Putamen (tissue), 1 donor: Measurements from ENCODE around the gene SOBP.

ENCODE experiments used
- DNase-seq: peaks from one replicate; pipeline ENCODE4 v3.0.0-alpha.2; 2016; ENCODE audit warnings: low spot score

SOBP gene

DNA sequence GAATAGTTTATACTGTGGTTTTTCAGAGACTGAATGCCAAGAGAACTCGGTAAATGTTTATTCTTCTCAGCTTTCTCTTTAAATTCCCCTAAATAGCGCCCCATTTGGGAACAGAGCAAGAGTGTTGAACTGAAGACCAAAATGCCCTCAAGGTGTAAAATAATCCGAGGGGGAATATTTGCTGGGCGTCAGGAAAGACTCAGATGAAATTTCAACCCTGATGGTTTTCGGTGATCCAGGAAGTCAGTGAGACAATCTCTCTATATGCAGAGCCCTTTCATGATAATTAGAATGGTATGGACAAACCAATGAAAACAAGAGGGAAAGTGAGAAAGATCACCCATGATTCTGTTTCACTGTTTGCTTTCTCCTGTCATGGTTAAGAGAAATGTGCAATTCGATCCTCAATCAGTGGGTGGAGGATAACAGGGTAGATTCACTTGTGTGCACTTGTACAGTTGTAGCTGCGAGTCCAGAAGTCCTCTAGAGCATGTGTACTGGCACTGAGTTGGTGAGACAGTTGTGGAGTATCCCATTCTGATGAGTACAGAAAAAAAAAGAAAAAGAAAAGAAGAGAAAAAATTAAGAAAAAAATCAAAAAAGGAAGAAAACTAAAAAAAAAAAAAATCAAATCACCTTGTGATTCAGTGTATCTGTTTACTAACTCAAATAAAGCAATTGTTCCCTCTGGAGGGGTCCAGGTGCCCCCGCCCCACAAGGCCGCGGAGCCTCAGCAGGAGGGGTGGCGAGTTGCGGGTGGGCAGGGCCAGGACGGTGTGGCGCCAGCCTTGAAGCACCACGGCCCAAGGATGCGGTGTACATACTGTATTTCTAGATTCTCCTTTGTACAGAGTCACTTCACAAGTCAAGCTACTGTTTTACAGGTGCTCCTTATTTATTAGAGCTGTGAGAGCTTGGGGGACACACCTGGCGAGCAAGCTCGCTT, 169.3 kb downstream of the SOBP start:
- no peak for DNase-seq

DNA sequence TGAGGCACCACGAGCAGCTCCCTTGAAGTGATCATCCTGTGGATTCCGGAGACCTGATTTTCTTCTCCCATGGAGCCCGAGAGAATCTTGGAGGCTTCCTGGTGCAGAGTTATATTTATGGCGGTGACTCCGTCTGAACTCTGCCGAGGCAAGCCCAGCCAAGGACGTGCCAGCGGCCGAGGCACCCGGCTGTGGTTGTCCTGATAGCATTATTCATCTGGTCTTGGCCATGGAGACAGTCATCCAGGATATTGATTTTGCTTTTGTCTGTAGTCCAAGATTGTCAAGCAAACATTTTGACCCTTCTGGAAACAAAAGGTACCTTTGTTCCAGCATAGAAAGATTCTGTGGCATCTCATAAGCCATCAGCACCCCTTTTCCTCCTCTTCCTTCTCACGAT, 170.9 kb downstream of the SOBP start:
- DNase-seq = no peak

DNA sequence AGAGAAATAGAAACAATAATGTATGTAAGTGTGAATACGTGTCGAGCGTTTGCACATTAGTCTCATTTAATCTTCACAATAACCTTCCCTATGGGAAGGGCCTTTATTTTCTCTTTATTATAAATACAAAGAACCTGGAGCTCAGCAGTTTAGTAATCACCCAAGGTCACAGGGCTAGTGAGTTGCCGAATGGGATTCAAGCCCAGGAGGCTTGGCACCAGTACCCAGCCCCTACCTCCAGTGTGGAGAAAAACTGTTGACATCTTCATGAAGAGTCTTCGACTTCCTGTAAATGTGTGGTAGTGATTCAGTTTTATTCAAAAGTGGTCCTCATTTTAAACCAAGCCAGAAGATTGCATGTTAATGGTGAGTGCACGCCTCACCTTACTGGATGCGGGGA, 171.4 kb downstream of the SOBP start:
- no peak for DNase-seq

DNA sequence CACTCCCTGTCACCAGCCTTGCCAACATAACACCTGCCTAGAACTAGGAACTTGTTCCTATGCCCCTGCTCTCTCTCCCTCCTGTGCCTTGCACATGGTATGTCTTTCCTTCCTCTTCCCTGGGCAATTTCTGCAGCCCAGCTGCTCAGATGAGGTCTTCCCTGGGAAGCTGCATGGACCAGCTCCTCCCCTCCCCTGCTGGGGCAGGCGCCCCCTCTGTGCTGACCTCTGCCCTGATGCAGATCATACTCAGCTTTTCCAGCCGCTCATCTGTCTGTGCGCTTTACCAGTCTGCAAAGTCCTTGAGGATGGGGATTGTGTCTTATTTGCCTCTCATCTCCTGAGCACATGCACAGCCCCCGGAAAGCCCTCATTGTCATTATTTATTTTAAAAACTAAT, 172.4 kb downstream of the SOBP start:
- DNase-seq = no peak

DNA sequence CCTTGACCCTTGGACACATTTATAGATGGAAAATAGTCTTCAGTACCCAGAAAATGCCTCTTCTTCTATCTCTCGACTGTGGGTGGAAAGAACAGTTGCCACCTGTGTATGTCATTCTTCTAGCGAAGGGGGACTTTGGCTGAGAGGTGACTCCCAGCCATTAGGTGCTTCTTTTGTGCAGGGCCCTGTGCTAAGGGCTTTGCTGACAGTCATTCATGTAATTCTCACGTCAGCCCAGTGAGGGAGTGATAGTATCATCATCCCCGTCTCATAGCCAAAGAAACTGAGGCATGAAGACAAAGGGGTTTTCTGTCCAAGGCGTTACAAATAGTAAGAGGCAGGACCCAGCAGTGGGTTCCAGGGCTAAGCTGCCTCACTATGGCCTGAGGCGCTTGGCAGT, 173.4 kb downstream of the SOBP start:
- DNase-seq = no peak

DNA sequence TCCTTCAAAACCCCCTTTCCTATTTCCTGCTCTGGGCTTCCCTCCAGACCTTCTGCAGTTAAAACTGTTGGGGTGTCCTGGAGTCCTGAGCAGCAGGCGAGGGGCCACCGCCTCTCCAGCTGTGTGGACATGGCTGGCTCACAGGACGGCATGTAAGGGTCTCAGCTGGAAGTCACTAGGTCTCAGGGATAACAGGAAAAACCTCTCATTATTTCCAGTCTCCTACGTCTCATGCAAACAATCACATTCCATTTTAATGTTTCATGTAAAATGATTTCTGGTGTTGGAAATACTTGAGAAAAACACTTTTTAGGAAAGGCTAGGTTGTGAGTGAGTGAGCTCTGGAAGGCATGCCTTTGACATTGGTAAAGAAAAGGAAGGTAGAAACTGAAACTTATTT, 175.5 kb downstream of the SOBP start:
- DNase-seq = no peak

DNA sequence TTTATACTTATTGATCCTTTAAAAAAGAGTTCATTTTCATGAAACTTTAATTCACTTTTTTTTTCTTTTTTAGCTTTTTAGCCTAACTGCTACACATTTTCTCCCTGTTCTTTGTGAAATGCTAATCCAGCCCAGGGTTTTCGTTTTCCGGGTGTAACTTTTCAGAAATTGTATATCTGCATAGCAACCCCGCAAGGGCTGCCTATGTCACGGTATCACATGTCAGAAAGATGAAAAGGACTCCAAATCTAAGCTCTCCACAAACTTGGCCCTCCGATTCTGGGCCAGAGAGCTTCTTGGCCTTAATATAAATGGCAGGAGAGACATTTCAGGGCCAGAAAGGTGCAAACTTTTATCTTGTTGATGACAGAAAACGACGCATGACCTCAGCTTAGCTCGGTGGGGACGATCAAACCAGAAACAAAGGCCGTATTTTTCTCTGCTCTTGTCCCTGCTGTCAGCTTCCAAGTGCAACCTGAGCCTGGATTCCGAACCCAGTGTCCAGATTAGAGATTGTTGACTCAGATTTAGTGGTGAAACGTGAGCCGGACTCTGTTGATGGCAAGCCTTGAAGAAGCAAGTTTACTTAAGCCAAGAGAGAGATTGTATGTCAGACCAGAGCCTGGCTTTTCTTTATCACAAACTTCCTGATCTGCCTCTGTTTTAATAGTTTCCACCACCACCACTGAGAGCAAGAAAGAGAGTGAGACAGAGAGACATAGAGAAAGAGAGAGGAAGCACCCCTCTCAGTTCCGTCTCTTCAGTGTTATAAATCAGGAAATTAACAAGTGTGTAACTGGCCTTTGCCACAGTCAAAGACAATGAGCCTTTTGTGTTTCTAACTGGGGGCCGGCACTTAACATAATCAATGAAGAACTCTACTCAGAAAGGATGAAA, 176.4 kb downstream of the SOBP start:
- DNase-seq = no peak

DNA sequence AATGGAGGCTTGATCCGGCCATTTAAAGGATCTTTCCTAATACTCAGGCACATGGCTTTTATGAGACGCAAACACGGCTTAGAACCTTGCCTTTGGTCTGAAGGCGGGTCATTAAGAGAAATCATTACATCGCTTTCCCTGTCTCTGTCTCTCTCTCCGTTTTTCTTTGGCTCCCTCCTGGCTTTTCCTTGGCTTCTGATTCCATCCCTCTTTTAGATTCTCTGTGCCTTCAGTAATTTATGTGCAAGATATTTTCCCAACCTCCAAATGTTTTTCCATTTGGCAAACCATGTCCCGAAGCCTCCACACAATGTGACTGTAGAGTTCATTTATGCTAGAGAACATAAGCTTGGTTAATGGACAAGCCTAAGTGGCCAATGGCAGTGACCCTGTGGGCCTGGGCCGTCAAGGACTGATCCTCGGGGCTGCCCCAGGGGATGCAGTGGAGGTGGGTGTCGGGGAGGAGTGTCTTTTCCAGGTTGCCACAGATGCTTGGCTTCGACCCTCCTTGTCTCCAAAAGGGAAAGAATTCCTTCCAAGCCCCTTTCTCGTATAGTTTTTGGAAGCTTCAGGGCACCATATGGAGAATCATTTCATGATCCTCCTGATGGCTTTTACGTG, 177.2 kb downstream of the SOBP start:
- DNase-seq = no peak

DNA sequence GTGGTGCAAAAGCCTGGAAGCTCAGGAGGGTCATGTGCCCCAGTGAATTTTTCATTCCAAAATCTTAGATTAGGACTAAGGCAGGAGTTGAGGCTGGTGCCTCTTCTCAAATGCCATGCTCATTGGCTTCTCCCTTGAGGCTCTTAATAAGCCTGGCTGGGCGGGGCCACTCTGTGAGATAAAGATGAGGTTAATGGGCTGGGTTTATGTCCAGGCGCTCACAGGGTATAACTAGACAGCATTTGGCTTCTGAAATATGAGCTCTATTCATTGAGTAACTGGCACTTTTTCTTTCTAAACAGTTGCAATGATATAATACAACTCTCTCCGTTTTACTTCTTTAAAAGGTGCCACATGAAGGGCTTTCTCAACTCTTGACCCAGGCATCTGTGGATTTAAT, 177.9 kb downstream of the SOBP start:
- DNase-seq = no peak

DNA sequence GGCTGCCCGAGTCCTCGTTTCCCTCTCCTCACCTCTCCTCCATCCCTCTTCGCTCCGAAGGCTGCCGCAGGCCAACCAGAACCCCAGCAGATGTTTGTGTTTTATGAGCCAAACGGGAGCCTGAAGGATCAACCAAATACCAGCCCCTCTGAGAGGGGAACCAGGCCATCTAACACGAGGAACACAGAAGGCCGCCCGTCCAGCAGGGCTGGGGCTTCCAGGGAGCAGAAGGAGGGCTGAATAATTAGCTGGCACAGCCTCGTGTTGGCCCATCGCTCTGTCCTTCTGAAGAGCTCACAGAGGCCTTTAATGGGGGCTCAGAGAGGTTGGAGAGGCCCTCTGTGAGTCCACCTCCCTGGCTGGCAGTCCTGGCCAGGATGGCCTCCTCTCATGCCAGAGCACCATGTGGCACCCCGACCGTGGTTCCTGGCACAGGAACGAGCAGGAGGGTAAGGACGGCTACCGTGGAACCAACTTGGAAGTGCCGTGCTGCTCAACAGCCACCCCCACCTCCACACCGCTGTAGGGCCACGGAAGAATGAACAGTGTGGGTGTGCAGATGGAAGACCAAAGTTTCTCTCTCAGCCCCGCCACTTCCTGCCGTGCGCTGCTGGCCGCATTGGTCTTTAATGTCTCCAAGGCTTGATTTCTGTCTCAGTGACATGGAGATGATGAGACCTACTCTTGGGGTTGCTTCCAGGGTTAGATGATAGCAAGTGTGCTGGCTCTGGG, 179.0 kb downstream of the SOBP start:
- no peak for DNase-seq

DNA sequence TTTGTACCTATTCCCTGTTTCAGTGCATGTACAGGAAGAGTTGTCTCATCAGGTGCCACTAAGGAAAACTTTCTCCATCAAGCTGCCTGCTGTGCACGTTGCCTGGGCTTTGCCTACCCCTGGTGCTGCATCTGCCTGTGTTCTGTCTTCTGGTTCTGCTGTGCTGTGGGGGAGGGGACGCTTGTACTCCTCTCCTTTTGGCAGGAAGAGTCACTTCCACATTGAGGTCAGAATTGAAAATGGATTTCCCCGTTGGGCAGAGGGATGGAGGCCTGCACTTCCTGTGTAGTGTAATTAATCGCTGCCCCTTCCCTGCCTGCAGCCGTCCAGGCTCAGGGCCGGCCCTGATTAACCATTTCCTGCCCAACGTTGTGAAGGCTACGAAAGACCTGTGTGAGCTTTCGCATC, 180.9 kb downstream of the SOBP start:
- peak; percentile 34 for DNase-seq

DNA sequence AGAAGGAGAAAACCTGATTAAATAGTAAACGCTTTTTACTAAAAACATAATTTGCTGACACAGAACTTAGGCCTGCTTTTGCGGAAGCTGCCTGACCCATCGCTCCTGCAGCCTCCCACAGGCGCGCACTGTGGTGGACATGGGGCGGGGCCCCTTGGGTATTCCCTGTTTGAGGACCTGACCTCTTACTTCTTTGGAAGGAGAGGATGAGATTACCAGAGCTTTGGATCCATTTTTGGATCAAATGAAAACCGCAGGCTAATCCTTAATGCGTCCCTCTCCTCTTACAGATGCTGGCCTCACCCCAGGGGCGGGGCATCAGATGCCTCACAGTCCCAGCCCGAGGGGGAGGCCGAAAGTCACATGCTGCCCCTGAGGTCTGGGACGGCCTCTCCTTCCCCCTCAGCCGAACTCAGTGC, 183.2 kb downstream of the SOBP start:
- no peak for DNase-seq

DNA sequence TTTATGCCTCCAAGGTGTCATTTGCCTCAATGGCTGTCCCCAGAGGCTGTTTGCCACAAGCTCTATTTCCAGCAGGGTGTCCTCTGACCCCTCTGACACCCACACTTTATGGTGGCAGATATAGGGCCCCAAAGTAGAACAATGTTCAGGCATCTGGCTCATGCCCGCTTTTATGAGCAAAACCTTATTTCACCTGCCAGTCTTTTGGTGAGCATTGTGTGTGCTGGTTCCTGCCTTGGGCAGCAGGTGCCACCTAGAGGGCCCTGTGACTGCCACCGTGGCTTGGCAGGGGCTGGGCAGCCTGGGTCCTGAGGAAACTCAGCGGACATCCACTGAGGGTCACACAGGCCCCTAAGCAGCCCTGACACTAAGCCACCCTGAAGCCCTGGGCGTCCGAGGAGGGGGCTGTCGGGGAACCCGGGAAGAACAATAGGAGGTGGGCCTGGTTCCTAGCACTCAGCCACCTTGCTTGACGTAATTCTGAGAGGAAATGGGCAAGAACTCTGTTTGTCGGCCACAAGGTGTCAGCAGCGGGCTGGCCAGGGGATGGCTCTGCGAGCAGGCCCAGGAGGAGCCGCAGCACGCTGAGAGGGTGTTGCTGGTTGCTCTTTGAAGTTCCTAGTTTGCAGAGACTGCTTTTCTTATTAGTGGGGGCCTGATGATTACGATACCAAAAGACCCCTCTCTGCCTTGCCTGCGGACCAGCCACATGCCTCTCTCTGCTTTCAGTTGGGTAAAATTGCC, 185.2 kb downstream of the SOBP start:
- DNase-seq = peak; percentile 75

DNA sequence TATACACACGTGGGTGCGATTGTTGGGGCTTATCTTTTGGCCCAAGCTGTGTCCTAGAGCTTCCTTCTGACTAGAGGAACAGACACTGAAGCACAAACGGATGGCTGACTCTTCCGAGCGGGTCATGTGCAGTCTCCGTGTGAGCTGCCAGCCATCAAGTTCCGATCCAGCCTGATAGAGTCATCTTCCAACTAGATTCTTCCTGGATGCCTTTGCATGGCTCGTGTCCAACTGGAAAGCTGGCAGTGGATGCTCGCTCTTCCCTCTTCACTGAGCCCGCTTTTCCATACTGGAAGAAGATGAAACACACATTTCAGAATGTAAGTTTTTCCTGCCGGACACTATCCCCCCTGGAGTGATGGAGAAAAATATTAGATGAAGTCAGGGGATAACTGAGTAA, 186.1 kb downstream of the SOBP start:
- no peak for DNase-seq

DNA sequence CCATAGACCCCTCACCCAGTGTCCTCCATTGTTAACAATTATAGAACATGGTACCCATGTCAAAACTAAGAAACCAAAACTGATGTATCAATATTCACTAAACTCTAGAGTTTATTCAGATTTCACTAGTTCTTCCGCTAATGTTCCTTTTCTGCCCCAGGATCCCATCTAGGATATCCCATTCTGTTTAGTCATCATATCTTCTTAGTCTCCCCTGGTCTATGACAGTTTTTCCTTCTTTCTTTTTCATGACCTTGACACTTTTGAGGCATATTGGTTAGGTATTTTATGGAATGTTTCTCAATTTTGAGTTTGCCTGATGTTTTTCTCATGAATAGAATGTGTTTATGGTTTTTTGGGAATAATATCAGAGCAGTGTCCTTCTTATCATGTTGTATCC, 187.5 kb downstream of the SOBP start:
- DNase-seq = no peak

DNA sequence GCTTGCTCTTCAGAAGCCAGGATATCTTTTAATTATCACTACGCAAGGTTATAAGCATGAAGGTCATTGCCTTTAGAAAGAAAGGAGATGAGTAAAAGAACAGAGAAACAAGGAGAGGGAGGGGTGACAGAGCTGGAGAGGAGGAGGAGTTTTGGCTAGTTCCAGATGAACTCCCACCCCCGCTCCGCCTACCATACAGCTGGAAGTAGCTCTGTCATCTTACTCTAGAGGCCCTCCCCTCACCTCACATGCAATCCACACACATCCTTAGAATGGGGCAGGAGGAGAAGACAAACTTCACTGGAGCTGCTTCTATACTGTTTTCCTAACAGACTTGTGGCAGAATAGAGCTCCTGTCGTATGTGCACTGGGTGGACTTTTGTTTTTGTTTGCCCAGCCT, 189.5 kb downstream of the SOBP start:
- no peak for DNase-seq

DNA sequence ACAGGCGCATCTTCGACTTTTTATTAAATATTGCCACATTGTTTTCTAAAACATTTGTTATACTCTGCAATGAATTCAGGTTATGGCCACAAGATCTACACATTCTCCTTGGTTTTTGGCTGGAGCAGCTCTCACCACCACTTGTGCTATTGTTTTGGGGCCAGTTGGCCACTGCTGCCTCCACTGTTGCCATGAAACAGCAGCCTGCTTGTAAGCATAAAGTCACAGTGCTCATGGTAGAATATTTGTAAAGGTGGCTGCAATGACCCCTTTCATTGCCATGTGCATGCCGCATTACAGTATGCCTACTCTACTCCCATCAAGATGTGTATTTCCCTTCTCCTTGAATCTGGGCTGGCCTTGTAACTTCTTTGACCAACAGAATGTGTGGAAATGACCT, 192.8 kb downstream of the SOBP start:
- DNase-seq = no peak

DNA sequence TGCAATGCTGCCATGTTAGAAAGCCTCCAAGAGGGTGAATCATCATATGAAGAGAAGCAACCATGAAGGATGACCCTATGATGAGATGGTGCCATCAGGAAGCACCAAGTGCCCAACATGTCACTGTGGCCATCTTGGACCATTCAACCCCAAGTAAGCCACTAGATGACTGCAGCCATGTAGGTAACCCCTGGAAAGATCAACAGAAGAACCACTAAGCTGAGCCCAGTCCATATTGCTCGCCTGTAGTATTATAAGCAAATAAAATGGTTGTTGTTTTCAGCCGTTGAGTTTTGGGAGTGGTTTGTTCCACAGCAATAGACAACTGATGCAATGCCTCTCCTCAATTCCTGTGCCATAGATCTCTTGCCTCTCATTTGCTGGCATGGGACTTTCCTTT, 193.3 kb downstream of the SOBP start:
- DNase-seq = no peak

DNA sequence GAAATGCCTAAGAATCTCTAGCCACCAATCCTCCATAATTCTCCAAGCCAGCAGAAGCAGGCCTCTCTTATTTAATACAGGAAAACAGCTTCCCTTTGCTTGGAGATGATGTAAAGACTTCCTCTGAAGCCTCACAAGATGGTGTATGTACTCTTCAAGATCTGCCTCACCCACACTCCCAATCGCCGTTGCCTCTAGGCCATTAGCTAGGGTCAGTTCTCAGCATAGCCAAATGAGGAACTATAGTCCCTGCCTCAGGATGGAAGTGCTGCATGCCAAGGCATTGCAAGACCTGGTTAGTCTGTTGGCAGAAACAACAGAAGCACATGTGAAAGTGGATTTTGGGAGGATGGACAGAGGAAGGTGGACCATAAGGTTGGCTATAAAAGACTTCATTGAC, 195.1 kb downstream of the SOBP start:
- no peak for DNase-seq

DNA sequence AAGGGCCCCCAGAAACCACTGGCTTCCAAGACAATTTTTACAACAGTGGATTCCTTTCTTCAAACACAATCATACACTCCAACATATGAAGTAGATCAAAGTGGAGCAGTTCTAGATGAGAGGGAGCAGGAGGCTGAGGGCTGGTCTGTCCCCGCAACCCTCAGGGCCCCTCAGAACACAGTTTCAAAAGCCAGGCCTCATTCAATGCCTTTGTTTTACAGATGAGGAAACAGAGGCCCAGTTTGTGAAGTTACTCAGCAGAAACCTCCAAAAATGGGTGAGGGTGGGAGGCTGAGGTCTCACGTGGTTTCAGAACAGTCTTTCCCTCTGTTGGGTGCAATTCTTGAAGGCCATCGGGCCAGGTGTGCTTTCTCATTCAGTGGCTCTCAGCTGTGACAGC, 199.3 kb downstream of the SOBP start:
- no peak for DNase-seq

DNA sequence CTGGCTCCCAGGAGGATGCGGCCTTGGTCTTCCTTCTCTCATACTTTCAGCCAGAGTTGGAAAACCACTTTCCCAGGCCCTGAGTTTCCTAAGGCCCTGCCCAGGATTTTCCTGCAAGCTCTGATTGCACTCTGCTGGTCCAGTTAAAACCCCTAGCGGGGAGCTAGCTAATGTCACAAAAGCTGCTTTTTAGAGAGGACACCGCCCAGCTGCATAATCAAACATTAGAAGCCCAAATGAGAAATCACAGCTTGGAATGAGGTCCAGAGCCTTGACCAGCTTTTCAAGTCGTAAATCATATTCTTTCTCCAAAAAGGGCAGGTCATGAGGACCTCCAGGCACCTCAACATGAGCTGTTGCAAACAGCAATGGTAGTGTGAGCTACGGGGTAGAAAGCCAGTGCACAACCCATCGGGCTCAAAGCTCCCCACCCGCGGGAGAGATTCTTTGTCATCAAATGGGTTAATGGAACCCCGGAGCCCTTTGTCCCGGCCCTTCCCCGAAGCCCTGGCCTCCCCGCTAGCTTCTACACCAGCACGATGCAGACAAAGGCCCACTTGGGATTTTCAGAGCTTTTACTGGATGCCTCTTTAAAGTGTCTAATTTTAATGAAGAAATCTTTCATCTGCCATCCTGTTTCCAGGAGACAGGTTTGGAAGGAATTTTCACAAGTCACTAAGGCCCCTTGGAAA, 200.2 kb downstream of the SOBP start:
- no peak for DNase-seq
